ENCODE measurements around the gene PAX1.

DNA sequence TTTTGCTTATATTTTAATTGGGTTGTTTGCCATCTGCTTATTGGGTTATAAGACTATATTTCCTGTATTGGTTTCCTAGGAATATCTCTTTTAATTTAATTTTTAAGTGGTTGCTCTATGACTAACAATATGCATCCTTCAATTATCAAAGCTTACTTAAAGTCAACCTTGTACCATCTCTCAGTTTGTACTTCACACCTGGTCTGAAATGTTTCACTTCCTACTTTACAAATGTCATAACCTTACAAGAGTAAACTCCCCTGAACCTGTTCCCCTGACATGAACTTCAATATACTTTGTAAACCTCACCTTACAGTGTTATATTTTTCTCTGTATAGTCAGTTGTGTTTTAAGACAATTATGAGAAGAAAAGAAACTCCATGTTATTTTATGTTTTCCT, 35.8 kb downstream of the PAX1 start:
- TF ChIP-seq EZH2 (IDR thresholded peaks at IDR 0.05; ENCODE audit: borderline replicate concordance, low read length): no peak
- TF ChIP-seq, protein P1, sequence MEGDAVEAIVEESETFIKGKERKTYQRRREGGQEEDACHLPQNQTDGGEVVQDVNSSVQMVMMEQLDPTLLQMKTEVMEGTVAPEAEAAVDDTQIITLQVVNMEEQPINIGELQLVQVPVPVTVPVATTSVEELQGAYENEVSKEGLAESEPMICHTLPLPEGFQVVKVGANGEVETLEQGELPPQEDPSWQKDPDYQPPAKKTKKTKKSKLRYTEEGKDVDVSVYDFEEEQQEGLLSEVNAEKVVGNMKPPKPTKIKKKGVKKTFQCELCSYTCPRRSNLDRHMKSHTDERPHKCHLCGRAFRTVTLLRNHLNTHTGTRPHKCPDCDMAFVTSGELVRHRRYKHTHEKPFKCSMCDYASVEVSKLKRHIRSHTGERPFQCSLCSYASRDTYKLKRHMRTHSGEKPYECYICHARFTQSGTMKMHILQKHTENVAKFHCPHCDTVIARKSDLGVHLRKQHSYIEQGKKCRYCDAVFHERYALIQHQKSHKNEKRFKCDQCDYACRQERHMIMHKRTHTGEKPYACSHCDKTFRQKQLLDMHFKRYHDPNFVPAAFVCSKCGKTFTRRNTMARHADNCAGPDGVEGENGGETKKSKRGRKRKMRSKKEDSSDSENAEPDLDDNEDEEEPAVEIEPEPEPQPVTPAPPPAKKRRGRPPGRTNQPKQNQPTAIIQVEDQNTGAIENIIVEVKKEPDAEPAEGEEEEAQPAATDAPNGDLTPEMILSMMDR (IDR thresholded peaks at IDR 0.05; ENCODE audit: low read length): no peak
